H9 (cell line): ENCODE measurements around the gene TCF4. TPM values are rescaled to one million over a fixed set of nuclear protein-coding genes. Genes with fewer than 3 reads are reported as not detected.
A peak's percentile ranks its signal among the peaks of the same experiment; 100 is the strongest.

ENCODE experiments used
- DNase-seq: peaks from one replicate; pipeline ENCODE4 v3.0.0-alpha.2; 2017
- H2AFZ ChIP-seq: one replicate; pipeline ENCODE4 v1.6.1; 2013; ENCODE audit warnings: mild to moderate bottlenecking, low read length, control low read depth, moderate library complexity
- H2AK5ac ChIP-seq: 2 replicates; pipeline ENCODE4 v1.6.1; 2013; ENCODE audit warnings: low read length, control low read depth, mixed read lengths; ENCODE audit not compliant: insufficient read length
- H2BK120ac ChIP-seq: one replicate; pipeline ENCODE4 v1.6.1; 2013; ENCODE audit warnings: low read depth, mild to moderate bottlenecking, low read length, control low read depth, inconsistent platforms; ENCODE audit not compliant: poor library complexity, severe bottlenecking
- H2BK12ac ChIP-seq: 2 replicates; pipeline ENCODE4 v1.6.1; 2013; ENCODE audit warnings: low read length, control low read depth, mixed read lengths, low read depth; ENCODE audit not compliant: insufficient read length
- H2BK15ac ChIP-seq: 2 replicates; pipeline ENCODE4 v1.6.1; 2013; ENCODE audit warnings: low read depth, low read length, control low read depth
- H2BK20ac ChIP-seq: one replicate; pipeline ENCODE4 v1.6.1; 2013; ENCODE audit warnings: low read depth, mild to moderate bottlenecking, low read length, control low read depth, inconsistent platforms; ENCODE audit not compliant: poor library complexity, severe bottlenecking
- H2BK5ac ChIP-seq: 2 replicates; pipeline ENCODE4 v1.6.1; 2013; ENCODE audit warnings: low read length, control low read depth, mixed read lengths; ENCODE audit not compliant: insufficient read length
- H3K14ac ChIP-seq: 2 replicates; pipeline ENCODE4 v1.6.1; 2013; ENCODE audit warnings: low read length, control low read depth; ENCODE audit not compliant: insufficient read depth
- H3K18ac ChIP-seq: 2 replicates; pipeline ENCODE4 v1.6.1; 2013; ENCODE audit warnings: low read depth, mild to moderate bottlenecking, mixed read lengths, low read length, control low read depth; ENCODE audit not compliant: insufficient read length
- H3K23ac ChIP-seq: 2 replicates; pipeline ENCODE4 v1.6.1; 2013; ENCODE audit warnings: low read length, control low read depth, mixed read lengths, low read depth; ENCODE audit not compliant: insufficient read length
- H3K23me2 ChIP-seq: 2 replicates; pipeline ENCODE4 v1.6.1; 2013; ENCODE audit warnings: low read depth, mild to moderate bottlenecking, mixed read lengths, low read length, control low read depth; ENCODE audit not compliant: insufficient read length, poor library complexity, severe bottlenecking
- H3K27ac ChIP-seq: 2 replicates; pipeline ENCODE4 v1.5.1; 2013; ENCODE audit warnings: low read length, control low read depth, mixed read lengths, low read depth; ENCODE audit not compliant: insufficient read length
- H3K27me3 ChIP-seq: 2 replicates; pipeline ENCODE4 v1.6.1; 2013; ENCODE audit warnings: low read length, control low read depth, inconsistent platforms; ENCODE audit not compliant: insufficient read depth
- H3K4ac ChIP-seq: 2 replicates; pipeline ENCODE4 v1.6.1; 2013; ENCODE audit warnings: low read depth, mild to moderate bottlenecking, control low read depth, inconsistent platforms, low read length, moderate library complexity
- H3K4me1 ChIP-seq: 2 replicates; pipeline ENCODE4 v1.6.1; 2013; ENCODE audit warnings: low read length, control low read depth, inconsistent platforms; ENCODE audit not compliant: insufficient read depth
- H3K4me2 ChIP-seq: 2 replicates; pipeline ENCODE4 v1.6.1; 2013; ENCODE audit warnings: low read length, control low read depth, mixed read lengths; ENCODE audit not compliant: insufficient read length, insufficient read depth
- H3K56ac ChIP-seq: 2 replicates; pipeline ENCODE4 v1.6.1; 2013; ENCODE audit warnings: low read depth, mild to moderate bottlenecking, mixed read lengths, low read length, control low read depth; ENCODE audit not compliant: insufficient read length
- H3K79me1 ChIP-seq: 2 replicates; pipeline ENCODE4 v1.6.1; 2013; ENCODE audit warnings: low read depth, mild to moderate bottlenecking, moderate library complexity, low read length, control low read depth, inconsistent platforms; ENCODE audit not compliant: insufficient read depth, poor library complexity, severe bottlenecking
- H3K79me2 ChIP-seq: 2 replicates; pipeline ENCODE4 v1.6.1; 2013; ENCODE audit warnings: low read length, control low read depth, inconsistent platforms; ENCODE audit not compliant: insufficient read depth
- H3K9ac ChIP-seq: 2 replicates; pipeline ENCODE4 v1.6.1; 2013; ENCODE audit warnings: low read length, control low read depth, mixed read lengths; ENCODE audit not compliant: insufficient read length; ENCODE audit errors: extremely low read depth
- H3K9me3 ChIP-seq: one replicate; pipeline ENCODE4 v1.6.1; 2013; ENCODE audit warnings: low read depth, low read length, inconsistent platforms; ENCODE audit not compliant: control insufficient read depth
- H3T11ph ChIP-seq: one replicate; pipeline ENCODE4 v1.6.1; 2013; ENCODE audit warnings: mild to moderate bottlenecking, low read length, control low read depth, inconsistent platforms
- H4K20me1 ChIP-seq: one replicate; pipeline ENCODE4 v1.6.1; 2013; ENCODE audit not compliant: control insufficient read depth, insufficient read length, insufficient read depth
- H4K5ac ChIP-seq: 2 replicates; pipeline ENCODE4 v1.6.1; 2013; ENCODE audit warnings: low read depth, mild to moderate bottlenecking, mixed read lengths, low read length, control low read depth; ENCODE audit not compliant: insufficient read length
- H4K8ac ChIP-seq: replicated peaks from 2 replicates; pipeline ENCODE4 v1.6.1; 2013; ENCODE audit warnings: low read length, control low read depth, mixed read lengths, low read depth; ENCODE audit not compliant: insufficient read length
- H4K91ac ChIP-seq: 2 replicates; pipeline ENCODE4 v1.6.1; 2013; ENCODE audit warnings: low read depth, mild to moderate bottlenecking, moderate library complexity, mixed read lengths, low read length, control low read depth; ENCODE audit not compliant: insufficient read length
- H3K27ac Mint-ChIP-seq, 3 experiments: 2 replicates in 2 of 3; 3 replicates in 1 of 3; pipeline ENCODE4 v1.8.0; 2020 to 2021; ENCODE audit warnings: mixed read lengths in 3 of 3, mild to moderate bottlenecking in 1 of 3, moderate library complexity in 1 of 3
- H3K27me3 Mint-ChIP-seq: 2 replicates; pipeline ENCODE4 v1.8.0; 2021; ENCODE audit warnings: low read depth, mild to moderate bottlenecking, moderate library complexity, mixed read lengths
- H3K36me3 Mint-ChIP-seq, 3 experiments: 2 replicates in 2 of 3; 3 replicates in 1 of 3; pipeline ENCODE4 v1.8.0; 2020 to 2021; ENCODE audit warnings: low read depth in 3 of 3, mixed read lengths in 3 of 3; ENCODE audit not compliant: insufficient read depth in 1 of 3
- H3K4me1 Mint-ChIP-seq, 2 experiments: 2 replicates each; pipeline ENCODE4 v1.8.0; 2020; ENCODE audit warnings: mixed read lengths in 2 of 2
- H3K4me3 Mint-ChIP-seq, 2 experiments: 2 replicates in 1 of 2; 3 replicates in 1 of 2; pipeline ENCODE4 v1.8.0; 2020 to 2021; ENCODE audit warnings: mild to moderate bottlenecking in 2 of 2, mixed read lengths in 2 of 2, moderate library complexity in 1 of 2
- H3K9me3 Mint-ChIP-seq, 2 experiments: 2 replicates in 1 of 2; 3 replicates in 1 of 2; pipeline ENCODE4 v1.8.0; 2020; ENCODE audit warnings: mild to moderate bottlenecking in 2 of 2, mixed read lengths in 2 of 2, moderate library complexity in 1 of 2
- WGBS: extraction: QIAGEN DNeasy Blood & Tissue Kit; methylation state at CpG from one replicate; pipeline ENCODE4 v1.1.7; 2013; ENCODE audit warnings: missing lambda C conversion rate, low lambda C conversion rate, mixed read lengths; ENCODE audit not compliant: insufficient read length; ENCODE audit errors: extremely low coverage; 5-methylcytosine and 5-hydroxymethylcytosine counted together
- total RNA-seq: library from RNA; stranded (reverse); gene quantifications from 2 replicates; pipeline ENCODE4 v1.2.1, GENCODE V29; 2021
- TF ChIP-seq, protein P1 (sequence below): fragments of 200-600 bp; sonication (generic); conservative IDR thresholded peaks from 3 replicates; pipeline ENCODE4 v1.8.0; 2021; ENCODE audit warnings: antibody characterized with exemption, mild to moderate bottlenecking

TCF4 gene
- total RNA-seq, 1 experiment from 2014 or later, result 99.4 TPM

DNA sequence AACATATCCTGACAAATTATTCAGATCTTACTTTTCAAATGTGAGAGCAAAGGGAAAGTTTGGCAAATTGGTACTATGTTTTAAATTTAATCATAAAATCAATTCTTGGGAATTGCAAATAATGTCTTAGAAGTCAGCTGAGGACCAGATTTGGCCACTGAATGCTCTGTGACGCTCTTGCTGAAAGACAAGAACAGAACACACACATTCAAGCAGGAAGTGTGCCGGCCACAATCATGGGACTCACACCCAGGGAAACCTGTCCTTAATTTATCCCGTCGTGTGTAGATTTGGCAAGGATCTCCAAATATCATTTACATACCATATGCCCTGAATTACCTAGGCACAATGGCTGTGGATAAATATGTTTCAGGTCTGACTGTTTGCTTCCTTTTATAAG lies 253.1 kb downstream of the TCF4 start:
- Histone ChIP-seq H2AK5ac (no peak overlapping the region), H3K79me1 (no peaks in the 10 kb centered on the region), H3K23me2 (no peaks in the 10 kb centered on the region), H2AFZ (no peak overlapping the region), H3K79me2 (no peaks in the 10 kb centered on the region), H2BK15ac (no peak overlapping the region), H3K23ac (no peak overlapping the region), H2BK12ac (no peak overlapping the region), H3T11ph (no peak overlapping the region), H3K27ac (no peak overlapping the region), H4K20me1 (no peaks in the 10 kb centered on the region), H4K8ac (no peak overlapping the region), H2BK120ac (no peak overlapping the region), H2BK20ac (no peak overlapping the region), H4K5ac (no peak overlapping the region), H3K14ac (no peak overlapping the region), H2BK5ac (no peak overlapping the region), H4K91ac (no peak overlapping the region), H3K4me2 (no peak overlapping the region), H3K9ac (no peak overlapping the region), H3K4me1 (no peaks in the 10 kb centered on the region; the same call in 1 of the 2 replicates), H3K9me3 (no peaks in the 10 kb centered on the region), H3K56ac (no peak overlapping the region), H3K18ac (no peak overlapping the region), H3K4ac (no peak overlapping the region), H3K27me3 (no peaks in the 10 kb centered on the region)
- Mint-ChIP-seq H3K27me3 (no peaks in the 10 kb centered on the region), H3K4me3 (no peak overlapping the region), H3K27ac (peak overlapping the region in 1 of 3 experiments; percentile 15; a peak in 1 of 7 replicates), H3K4me1 (peaks cover 32 to 37% of the 10 kb centered on the region in 2 experiments), H3K9me3 (no peaks in the 10 kb centered on the region), H3K36me3 (no peaks in the 10 kb centered on the region; a peak in 1 of 7 replicates)
- TF ChIP-seq, protein P1, sequence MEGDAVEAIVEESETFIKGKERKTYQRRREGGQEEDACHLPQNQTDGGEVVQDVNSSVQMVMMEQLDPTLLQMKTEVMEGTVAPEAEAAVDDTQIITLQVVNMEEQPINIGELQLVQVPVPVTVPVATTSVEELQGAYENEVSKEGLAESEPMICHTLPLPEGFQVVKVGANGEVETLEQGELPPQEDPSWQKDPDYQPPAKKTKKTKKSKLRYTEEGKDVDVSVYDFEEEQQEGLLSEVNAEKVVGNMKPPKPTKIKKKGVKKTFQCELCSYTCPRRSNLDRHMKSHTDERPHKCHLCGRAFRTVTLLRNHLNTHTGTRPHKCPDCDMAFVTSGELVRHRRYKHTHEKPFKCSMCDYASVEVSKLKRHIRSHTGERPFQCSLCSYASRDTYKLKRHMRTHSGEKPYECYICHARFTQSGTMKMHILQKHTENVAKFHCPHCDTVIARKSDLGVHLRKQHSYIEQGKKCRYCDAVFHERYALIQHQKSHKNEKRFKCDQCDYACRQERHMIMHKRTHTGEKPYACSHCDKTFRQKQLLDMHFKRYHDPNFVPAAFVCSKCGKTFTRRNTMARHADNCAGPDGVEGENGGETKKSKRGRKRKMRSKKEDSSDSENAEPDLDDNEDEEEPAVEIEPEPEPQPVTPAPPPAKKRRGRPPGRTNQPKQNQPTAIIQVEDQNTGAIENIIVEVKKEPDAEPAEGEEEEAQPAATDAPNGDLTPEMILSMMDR, result no peak
- no peak for DNase-seq
- no CpG with 5 or more reads among the region's 4 CpGs for WGBS
